Fibroblast of lung (primary cell): Measurements from ENCODE around the gene GCFC2. TPM values are rescaled to one million over a fixed set of nuclear protein-coding genes. Genes with fewer than 3 reads are reported as not detected.

Experiments used
- DNase-seq, 2 donors: peaks; one replicate each; pipeline versions ENCODE4 v3.0.0 to v3.0.0-alpha.2; 2010; ENCODE audit warnings: low read depth in 2 of 2
- H2AFZ ChIP-seq: 2 replicates; pipeline ENCODE4 v1.5.1; 2012; ENCODE audit warnings: low read length, control low read depth, inconsistent platforms
- H3K27ac ChIP-seq: 2 replicates; pipeline ENCODE4 v1.5.1; 2011; ENCODE audit warnings: low read length, control low read depth; ENCODE audit not compliant: insufficient read depth
- H3K27me3 ChIP-seq: 2 replicates; pipeline ENCODE4 v1.5.1; 2011; ENCODE audit warnings: mild to moderate bottlenecking, low read length; ENCODE audit not compliant: control insufficient read depth, insufficient read depth
- H3K36me3 ChIP-seq: 2 replicates; pipeline ENCODE4 v1.5.1; 2011; ENCODE audit warnings: low read length; ENCODE audit not compliant: control insufficient read depth, insufficient read depth
- H3K4me1 ChIP-seq: 2 replicates; pipeline ENCODE4 v1.5.1; 2011; ENCODE audit warnings: low read length; ENCODE audit not compliant: control insufficient read depth, insufficient read depth; ENCODE audit errors: extremely low read depth
- H3K4me2 ChIP-seq: 2 replicates; pipeline ENCODE4 v1.5.1; 2011; ENCODE audit warnings: low read length, control low read depth; ENCODE audit not compliant: insufficient read depth; ENCODE audit errors: extremely low read depth
- H3K4me3 ChIP-seq, 4 experiments: fragments of 200-600 bp in 1 of 4; sonication (generic) in 1 of 4; replicated peaks in 1 of 4; 2 replicates each; pipeline ENCODE4 v1.5.1; 2011 to 2016; ENCODE audit warnings: low read length in 4 of 4, low read depth in 3 of 4, mild to moderate bottlenecking in 3 of 4, control low read depth in 2 of 4, inconsistent platforms in 1 of 4, mixed read lengths in 1 of 4; ENCODE audit not compliant: insufficient read depth in 1 of 4; ENCODE audit errors: control extremely low read depth in 1 of 4
- H3K79me2 ChIP-seq: 2 replicates; pipeline ENCODE4 v1.5.1; 2012; ENCODE audit warnings: mild to moderate bottlenecking, low read length, inconsistent platforms; ENCODE audit not compliant: control insufficient read depth, insufficient read depth
- H3K9ac ChIP-seq: 2 replicates; pipeline ENCODE4 v1.5.1; 2011; ENCODE audit warnings: mild to moderate bottlenecking, low read length, control low read depth; ENCODE audit not compliant: insufficient read depth
- H3K9me3 ChIP-seq: 2 replicates; pipeline ENCODE4 v1.5.1; 2012; ENCODE audit warnings: low read depth, low read length; ENCODE audit not compliant: control insufficient read depth, insufficient read depth
- H4K20me1 ChIP-seq: 2 replicates; pipeline ENCODE4 v1.5.1; 2011; ENCODE audit warnings: low read length; ENCODE audit not compliant: control insufficient read depth, insufficient read depth; ENCODE audit errors: extremely low read depth
- CTCF ChIP-seq, 2 donors: IDR thresholded peaks in 1 of 2; conservative IDR thresholded peaks in 1 of 2; 1 replicate in 1 of 2; 2 replicates in 1 of 2; pipeline ENCODE4 v1.5.1; 2011 to 2012; ENCODE audit warnings: low read length in 2 of 2, control low read depth in 1 of 2, inconsistent platforms in 1 of 2, low read depth in 1 of 2, mild to moderate bottlenecking in 1 of 2
- EZH2 ChIP-seq: IDR thresholded peaks from 2 replicates; pipeline ENCODE4 v1.5.1; 2012; ENCODE audit warnings: low read length, control low read depth, mild to moderate bottlenecking; ENCODE audit errors: missing control alignments
- polyA plus RNA-seq, 2 donors: library from polyadenylated mRNA; depleted of rRNA in 1 of 2; stranded (reverse) in 1 of 2; unstranded in 1 of 2; fragments of >200 nt; gene quantifications; 2 replicates each; pipeline ENCODE4 v1.2.1, GENCODE V29; 2011 to 2012; ENCODE audit warnings: missing spikeins in 1 of 2
- total RNA-seq: library from RNA; depleted of rRNA; stranded (reverse); fragments of >200 nt; gene quantifications from 2 replicates; pipeline ENCODE4 v1.2.1, GENCODE V29; 2014

GCFC2 gene
- total and polyA plus RNA-seq, 2 donors (not counting 1 experiment from before 2014, with no cell fraction given), result 6.8 to 11.6 TPM

- Histone ChIP-seq H3K4me2 (no peak overlapping the region), H3K4me1 (peaks cover 3% of the 10 kb centered on the region), H3K79me2 (no peaks in the 10 kb centered on the region), H3K27ac (no peak overlapping the region), H2AFZ (no peak overlapping the region), H3K9me3 (no peaks in the 10 kb centered on the region), H3K9ac (no peak overlapping the region), H4K20me1 (no peaks in the 10 kb centered on the region), H3K36me3 (no peaks in the 10 kb centered on the region), H3K27me3 (no peaks in the 10 kb centered on the region), H3K4me3 (no peak overlapping the region)
- no peak for DNase-seq
- TF ChIP-seq EZH2, result no peak
- TF ChIP-seq CTCF (conservative IDR thresholded peaks at IDR 0.05 in 1 of 2, IDR thresholded peaks at IDR 0.05 in 1 of 2; ENCODE audit: low read depth in 1 of 2, low read length in 2 of 2), result no peak
Measured at GRCh38 chr2:75622500-75622899, 88.2 kb downstream of the GCFC2 start.

- no peak for DNase-seq
- no peak for TF ChIP-seq CTCF (conservative IDR thresholded peaks at IDR 0.05 in 1 of 2, IDR thresholded peaks at IDR 0.05 in 1 of 2; ENCODE audit: low read depth in 1 of 2, low read length in 2 of 2)
- Histone ChIP-seq H3K4me2 (no peak overlapping the region), H2AFZ (no peak overlapping the region), H3K9me3 (no peaks in the 10 kb centered on the region), H3K27ac (no peak overlapping the region), H4K20me1 (no peaks in the 10 kb centered on the region), H3K27me3 (no peaks in the 10 kb centered on the region), H3K4me1 (peaks cover 3% of the 10 kb centered on the region), H3K79me2 (no peaks in the 10 kb centered on the region), H3K4me3 (no peak overlapping the region), H3K36me3 (no peaks in the 10 kb centered on the region), H3K9ac (no peak overlapping the region)
Measured at GRCh38 chr2:75621228-75621627, 89.5 kb downstream of the GCFC2 start.

- Histone ChIP-seq H3K4me1 (peaks cover 3% of the 10 kb centered on the region), H3K9me3 (no peaks in the 10 kb centered on the region), H4K20me1 (no peaks in the 10 kb centered on the region), H3K4me3 (no peak overlapping the region), H2AFZ (no peak overlapping the region), H3K27me3 (no peaks in the 10 kb centered on the region), H3K9ac (no peak overlapping the region), H3K79me2 (no peaks in the 10 kb centered on the region), H3K4me2 (no peak overlapping the region), H3K27ac (no peak overlapping the region), H3K36me3 (no peaks in the 10 kb centered on the region)
- DNase-seq, result peak in 1 of 2 donors; percentile 56
- TF ChIP-seq EZH2 (no peak), CTCF (conservative IDR thresholded peaks at IDR 0.05 in 1 of 2, IDR thresholded peaks at IDR 0.05 in 1 of 2; ENCODE audit: low read depth in 1 of 2, low read length in 2 of 2) (no peak)
Measured at GRCh38 chr2:75619956-75620740, 90.6 kb downstream of the GCFC2 start.
